ENCODE measurements around the gene DIS3L2. TPM values are rescaled to one million over a fixed set of nuclear protein-coding genes. Genes with fewer than 3 reads are reported as not detected.

Gene DIS3L2
- total RNA-seq, 6 donors from 2014 or later, result 31.2 to 98.5 (median 50.3) TPM

DNA sequence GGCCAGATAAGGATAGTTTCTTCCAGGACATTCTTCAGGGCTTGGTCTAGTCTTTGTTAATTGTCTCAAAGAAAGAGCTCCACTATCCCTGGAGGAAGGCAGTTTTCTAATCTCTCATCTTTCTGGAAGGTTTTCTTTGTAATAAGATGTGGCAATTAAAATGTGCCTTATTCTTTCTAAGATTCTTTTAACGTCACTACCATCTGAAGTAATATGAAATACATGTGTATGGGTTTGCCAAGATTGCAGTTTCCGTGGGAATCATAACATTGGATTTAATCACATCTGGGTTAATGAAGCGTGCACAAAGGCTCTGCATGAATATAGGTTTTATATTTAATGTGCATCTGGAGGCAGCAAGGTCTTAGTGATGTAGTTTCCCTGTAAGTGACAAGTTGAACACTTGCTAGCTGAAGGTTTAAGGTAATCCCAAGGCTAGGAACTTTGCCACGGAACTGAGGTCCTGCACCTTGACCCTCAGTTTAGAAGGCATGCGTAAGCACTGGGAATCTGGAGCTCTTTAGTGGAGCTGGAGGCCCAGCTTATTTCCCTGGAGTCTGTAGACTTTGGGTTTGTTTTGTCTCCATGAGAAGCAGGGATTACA is 25.7 kb downstream of the DIS3L2 start:
- DNase-seq (no peak), ATAC-seq (ENCODE audit: low FRiP score in 2 of 2) (no peak)
- Histone ChIP-seq H3K27ac (no peak overlapping the region), H3K27me3 (no peaks in the 10 kb centered on the region), H3K4me3 (no peak overlapping the region), H3K36me3 (no peaks in the 10 kb centered on the region), H3K4me1 (no peaks in the 10 kb centered on the region), H3K9me3 (no peaks in the 10 kb centered on the region)
- TF ChIP-seq EP300 (IDR thresholded peaks at IDR 0.05), result no peak
- TF ChIP-seq, protein P1, sequence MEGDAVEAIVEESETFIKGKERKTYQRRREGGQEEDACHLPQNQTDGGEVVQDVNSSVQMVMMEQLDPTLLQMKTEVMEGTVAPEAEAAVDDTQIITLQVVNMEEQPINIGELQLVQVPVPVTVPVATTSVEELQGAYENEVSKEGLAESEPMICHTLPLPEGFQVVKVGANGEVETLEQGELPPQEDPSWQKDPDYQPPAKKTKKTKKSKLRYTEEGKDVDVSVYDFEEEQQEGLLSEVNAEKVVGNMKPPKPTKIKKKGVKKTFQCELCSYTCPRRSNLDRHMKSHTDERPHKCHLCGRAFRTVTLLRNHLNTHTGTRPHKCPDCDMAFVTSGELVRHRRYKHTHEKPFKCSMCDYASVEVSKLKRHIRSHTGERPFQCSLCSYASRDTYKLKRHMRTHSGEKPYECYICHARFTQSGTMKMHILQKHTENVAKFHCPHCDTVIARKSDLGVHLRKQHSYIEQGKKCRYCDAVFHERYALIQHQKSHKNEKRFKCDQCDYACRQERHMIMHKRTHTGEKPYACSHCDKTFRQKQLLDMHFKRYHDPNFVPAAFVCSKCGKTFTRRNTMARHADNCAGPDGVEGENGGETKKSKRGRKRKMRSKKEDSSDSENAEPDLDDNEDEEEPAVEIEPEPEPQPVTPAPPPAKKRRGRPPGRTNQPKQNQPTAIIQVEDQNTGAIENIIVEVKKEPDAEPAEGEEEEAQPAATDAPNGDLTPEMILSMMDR (IDR thresholded peaks at IDR 0.05), result no peak
- no peak for TF ChIP-seq POLR2AphosphoS5 (IDR thresholded peaks at IDR 0.05)
- no peak for TF ChIP-seq POLR2A (IDR thresholded peaks at IDR 0.05)
- 87 to 88% methylated on average over 5 of the region's 5 CpGs for WGBS, 2 donors

DNA sequence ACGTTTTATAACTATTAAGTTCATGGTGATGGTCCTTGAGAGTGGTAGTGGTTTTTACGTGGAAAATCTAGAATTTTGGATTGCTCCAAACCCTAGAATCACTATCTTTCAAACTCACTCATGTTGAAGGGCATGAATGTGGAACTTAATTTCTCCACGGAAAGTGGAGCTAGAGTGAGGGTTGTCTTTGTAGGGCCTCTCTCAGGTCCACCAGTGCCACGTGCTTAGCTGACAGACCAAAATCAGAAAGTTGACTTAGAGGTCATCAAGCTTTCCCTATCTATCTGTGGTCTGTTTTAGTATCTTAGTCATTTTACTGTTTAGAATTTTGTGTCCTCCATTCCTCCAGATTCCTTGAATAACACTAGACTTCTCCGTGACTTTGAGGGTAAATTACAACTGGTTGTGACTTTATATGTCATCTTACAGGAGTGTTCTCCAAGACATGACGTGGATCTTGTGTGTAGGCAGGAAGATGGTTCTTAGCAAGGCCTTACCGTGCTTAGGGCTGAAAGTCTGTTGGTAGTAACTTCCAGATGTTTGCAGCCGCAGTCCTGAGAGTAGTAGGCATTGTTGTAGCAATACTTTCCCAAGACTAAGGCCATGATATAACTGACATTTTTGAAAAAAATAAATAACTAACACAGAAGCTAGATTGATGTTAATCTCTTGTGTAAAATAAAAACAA is 26.8 kb downstream of the DIS3L2 start:
- H3K27ac ChIP-seq, result no peak overlapping the region
- no peak for DNase-seq
- TF ChIP-seq EP300 (IDR thresholded peaks at IDR 0.05), result no peak
- TF ChIP-seq, protein P1 (IDR thresholded peaks at IDR 0.05), result no peak
- no peak for TF ChIP-seq POLR2A (IDR thresholded peaks at IDR 0.05)
- TF ChIP-seq POLR2AphosphoS5 (IDR thresholded peaks at IDR 0.05), result no peak
- H3K27me3 ChIP-seq, result no peaks in the 10 kb centered on the region
- no peaks in the 10 kb centered on the region for H3K36me3 ChIP-seq
- no peak for ATAC-seq (ENCODE audit: low FRiP score in 2 of 2)
- no peaks in the 10 kb centered on the region for H3K9me3 ChIP-seq
- WGBS, 2 donors, result 80 to 93% methylated on average over 8 of the region's 8 CpGs
- no peak overlapping the region for H3K4me3 ChIP-seq
- H3K4me1 ChIP-seq, result no peaks in the 10 kb centered on the region

DNA sequence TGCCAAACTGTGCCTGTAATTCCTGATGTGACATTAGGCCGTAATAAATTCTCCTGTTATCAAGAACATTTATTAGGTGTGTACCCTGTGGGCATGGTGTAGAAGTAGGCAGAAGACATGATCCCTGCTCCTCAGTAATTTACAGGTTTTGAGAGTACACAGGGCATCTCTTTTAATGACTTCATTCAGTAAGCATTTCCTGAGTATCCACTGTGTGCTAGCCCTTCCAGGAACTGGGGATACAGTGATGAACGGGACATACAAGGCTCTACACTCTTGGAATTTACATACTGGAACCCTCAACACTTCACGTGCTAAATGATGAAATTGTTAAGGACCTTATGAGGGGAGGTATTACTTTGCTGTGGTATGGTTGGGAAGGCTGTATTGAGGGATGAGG is 30.2 kb downstream of the DIS3L2 start:
- peaks cover 0 to 5% (median 0%) of the 10 kb centered on the region in 4 donors for H3K4me1 ChIP-seq
- H3K27me3 ChIP-seq, result no peaks in the 10 kb centered on the region
- TF ChIP-seq POLR2A (IDR thresholded peaks at IDR 0.05) (no peak), EP300 (IDR thresholded peaks at IDR 0.05) (no peak), POLR2AphosphoS5 (IDR thresholded peaks at IDR 0.05) (no peak)
- TF ChIP-seq, protein P1 (IDR thresholded peaks at IDR 0.05), result no peak
- H3K27ac ChIP-seq, result no peak overlapping the region
- H3K36me3 ChIP-seq, result no peaks in the 10 kb centered on the region
- DNase-seq (no peak), ATAC-seq (ENCODE audit: low FRiP score in 2 of 2) (no peak)
- no peaks in the 10 kb centered on the region for H3K9me3 ChIP-seq
- 63 to 74% methylated on average over 3 of the region's 3 CpGs for WGBS, 2 donors
- no peak overlapping the region for H3K4me3 ChIP-seq

DNA sequence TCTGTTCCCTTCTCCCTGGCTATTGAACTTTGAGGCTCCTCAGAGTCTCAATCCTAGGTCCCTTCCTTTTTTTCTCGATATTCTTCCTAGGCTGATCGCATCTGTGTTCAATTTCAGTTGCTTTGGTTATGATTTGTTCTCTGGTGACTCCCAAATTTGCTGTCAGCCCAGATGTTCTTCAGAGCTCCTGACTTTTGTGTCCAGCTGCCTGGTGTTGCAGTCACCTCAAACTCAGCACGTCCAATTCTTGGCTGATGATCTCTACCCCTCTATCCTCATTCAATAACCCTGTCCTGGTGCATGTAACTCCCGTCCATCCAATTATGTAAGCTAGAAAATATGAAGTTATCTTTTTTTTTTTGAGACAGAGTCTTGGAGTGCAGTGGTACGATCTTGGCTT is 31.4 kb downstream of the DIS3L2 start:
- Histone ChIP-seq H3K27ac (no peak overlapping the region), H3K9me3 (no peaks in the 10 kb centered on the region), H3K36me3 (no peaks in the 10 kb centered on the region), H3K4me1 (peaks cover 0 to 5% (median 0%) of the 10 kb centered on the region in 4 donors), H3K27me3 (no peaks in the 10 kb centered on the region), H3K4me3 (no peak overlapping the region)
- ATAC-seq (ENCODE audit: low FRiP score in 2 of 2), result no peak
- DNase-seq, result no peak
- TF ChIP-seq, protein P1 (IDR thresholded peaks at IDR 0.05), result no peak
- no peak for TF ChIP-seq EP300 (IDR thresholded peaks at IDR 0.05)
- TF ChIP-seq POLR2AphosphoS5 (IDR thresholded peaks at IDR 0.05), result no peak
- TF ChIP-seq POLR2A (IDR thresholded peaks at IDR 0.05), result no peak
- 63 to 76% methylated on average over 5 of the region's 5 CpGs for WGBS, 2 donors
